Measurements from ENCODE around the gene SLC18A2. TPM values are rescaled to one million over a fixed set of nuclear protein-coding genes. Genes with fewer than 3 reads are reported as not detected.
"Not testable (repeated sequence)": the region's sequence is repeated elsewhere in the genome, so short reads cannot be mapped to it uniquely, and the experiment has no call there.

Gene SLC18A2
- total RNA-seq, 2 donors from 2014 or later, result 0.13 to 0.47 TPM

- intact Hi-C loops (cut with DNase I), result no loop called here
- DNase-seq, result no peak
- ATAC-seq, result no peak
Measured at GRCh38 chr10:117294039-117294645, 53.2 kb downstream of the SLC18A2 start.

GRCh38 chr10:117294735-117295134, 53.8 kb downstream of the SLC18A2 start:
- DNase-seq, result no peak
- intact Hi-C loops (cut with DNase I), result no loop called here
- no peak for ATAC-seq

- intact Hi-C loops (cut with DNase I), result no loop called here
- DNase-seq (no peak), ATAC-seq (no peak)
Measured at GRCh38 chr10:117298219-117298618, 57.3 kb downstream of the SLC18A2 start.

GRCh38 chr10:117299435-117299834, 58.5 kb downstream of the SLC18A2 start:
- DNase-seq, result no peak
- intact Hi-C loops (cut with DNase I), result no loop called here
- ATAC-seq, result no peak

GRCh38 chr10:117300671-117301070, 59.8 kb downstream of the SLC18A2 start:
- no peak for DNase-seq
- no peak for ATAC-seq
- intact Hi-C loops (cut with DNase I), result no loop called here

- DNase-seq; intact Hi-C loops (cut with DNase I); ATAC-seq: not testable (repeated sequence)
Measured at GRCh38 chr10:117303451-117303850, 62.5 kb downstream of the SLC18A2 start.

GRCh38 chr10:117306674-117307073, 65.8 kb downstream of the SLC18A2 start:
- DNase-seq (no peak), ATAC-seq (no peak)
- intact Hi-C loops (cut with DNase I), result no loop called here

- ATAC-seq (no peak), DNase-seq (no peak)
- intact Hi-C loops (cut with DNase I), result no loop called here
Measured at GRCh38 chr10:117311261-117311660, 70.3 kb downstream of the SLC18A2 start.

GRCh38 chr10:117312430-117312829, 71.5 kb downstream of the SLC18A2 start:
- intact Hi-C loops (cut with DNase I), result no loop called here
- DNase-seq (no peak), ATAC-seq (no peak)

- intact Hi-C loops (cut with DNase I), result no loop called here
Measured at GRCh38 chr10:117313641-117314040, 72.7 kb downstream of the SLC18A2 start.

GRCh38 chr10:117316701-117317100, 75.8 kb downstream of the SLC18A2 start:
- intact Hi-C loops (cut with DNase I), result no loop called here
- DNase-seq (no peak), ATAC-seq (no peak)

More at GRCh38 chr10:117313641-117314040, 72.7 kb downstream of the SLC18A2 start:
- DNase-seq (no peak), ATAC-seq (no peak)

- no peak for ATAC-seq
- intact Hi-C loops (cut with DNase I), result no loop called here
- no peak for DNase-seq
Measured at GRCh38 chr10:117318909-117319308, 78.0 kb downstream of the SLC18A2 start.

GRCh38 chr10:117320050-117320665, 79.2 kb downstream of the SLC18A2 start:
- ATAC-seq (no peak), DNase-seq (no peak)
- intact Hi-C loops (cut with DNase I), result loop anchor here (5.0 to 10.0 kb wide), 2 partner anchors 103 to 105 kb away; no protein-coding TSS in a partner anchor

GRCh38 chr10:117322260-117322659, 81.3 kb downstream of the SLC18A2 start:
- intact Hi-C loops (cut with DNase I), result loop anchor here (5.0 to 10.0 kb wide), 2 partner anchors 105 to 107 kb away; no protein-coding TSS in a partner anchor

GRCh38 chr10:117324367-117324766, 83.5 kb downstream of the SLC18A2 start:
- no peak for DNase-seq
- intact Hi-C loops (cut with DNase I), result loop anchor here (5.0 to 10.0 kb wide), 2 partner anchors 107 to 110 kb away; no protein-coding TSS in a partner anchor
- ATAC-seq, result no peak

More at GRCh38 chr10:117322260-117322659, 81.3 kb downstream of the SLC18A2 start:
- ATAC-seq (no peak), DNase-seq (no peak)

- DNase-seq, result no peak
- intact Hi-C loops (cut with DNase I), result loop anchor here in 1 of 2 donors (10.0 kb wide), 1 partner anchor 112 kb away; no protein-coding TSS in a partner anchor
- ATAC-seq, result no peak
Measured at GRCh38 chr10:117327262-117327661, 86.3 kb downstream of the SLC18A2 start.

Other genes with a start within 250 kb of the SLC18A2 start
- 10 to 100 TPM in 1 of 2 donors, 1 to 10 TPM in 1; 7.0 to 10.7 TPM for gene SHTN1, start 235.9 kb upstream of the SLC18A2 start, total RNA-seq
- not detected for gene VAX1, start 102.8 kb upstream of the SLC18A2 start, total RNA-seq
- gene KCNK18, start 43.6 kb upstream of the SLC18A2 start, total RNA-seq, result not detected
- 10 to 100 TPM; 22.2 to 28.5 TPM for gene PDZD8, start 134.3 kb downstream of the SLC18A2 start, total RNA-seq